ENCODE results near the gene BCL2L2. TPM values are rescaled to one million over a fixed set of nuclear protein-coding genes. Genes with fewer than 3 reads are reported as not detected.

BCL2L2 gene
- total RNA-seq, 1 experiment from 2014 or later = 17.4 TPM

DNA sequence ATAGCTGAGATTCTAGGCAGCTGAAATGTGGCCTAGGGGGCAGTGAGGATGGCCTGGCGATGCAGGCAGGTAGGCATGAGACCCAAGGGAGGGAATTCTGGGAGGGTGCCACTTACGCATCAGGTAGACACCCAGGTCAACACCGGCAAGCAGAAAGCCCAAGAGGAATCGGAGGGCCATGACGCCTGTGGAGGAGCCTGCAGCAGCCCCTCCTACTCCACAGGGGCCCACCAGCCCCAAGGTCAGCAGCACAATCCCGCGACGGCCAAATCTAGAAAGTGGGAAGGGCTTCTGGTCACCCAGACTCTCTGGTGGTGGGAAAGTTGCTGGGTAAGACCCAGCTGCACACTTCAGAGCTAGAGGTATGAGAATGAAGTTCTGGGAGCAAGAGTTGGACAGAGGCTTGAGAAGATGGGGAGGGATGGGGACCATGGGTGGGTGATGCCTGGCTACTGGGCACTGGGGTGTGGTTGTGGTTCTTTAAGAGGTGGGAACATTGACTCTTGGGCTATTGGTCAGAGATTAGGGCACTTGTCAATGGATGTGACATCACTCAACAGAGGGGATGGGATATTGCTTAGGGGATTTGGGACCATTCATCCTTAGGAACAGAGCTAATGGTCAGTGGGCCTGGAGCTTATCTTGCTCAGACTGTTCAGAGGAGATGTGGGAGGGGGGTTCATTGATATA lies 42.7 kb downstream of the BCL2L2 start:
- H3K27me3 ChIP-seq (replicated peaks) = peaks cover 35% of the 10 kb centered on the region
- H3K27ac ChIP-seq = no peak overlapping the region
- peaks cover 11% of the 10 kb centered on the region for H3K4me1 ChIP-seq (replicated peaks)
- H3K4me3 ChIP-seq = no peak overlapping the region
- no peak for DNase-seq (ENCODE audit: low read depth in 1 of 2, low spot score in 2 of 2)
- no peaks in the 10 kb centered on the region for H3K36me3 ChIP-seq
- no peaks in the 10 kb centered on the region for H3K9me3 ChIP-seq (replicated peaks)

- peaks cover 42% of the 10 kb centered on the region for H3K27me3 ChIP-seq (replicated peaks)
- no peak overlapping the region for H3K27ac ChIP-seq
- H3K4me1 ChIP-seq (replicated peaks) = peaks cover 11% of the 10 kb centered on the region
- peak overlapping the region; percentile 33 for H3K4me3 ChIP-seq
- DNase-seq (ENCODE audit: low read depth in 1 of 2, low spot score in 2 of 2) = no peak
- H3K9me3 ChIP-seq (replicated peaks) = no peaks in the 10 kb centered on the region
- H3K36me3 ChIP-seq = no peaks in the 10 kb centered on the region
Observed at GRCh38 chr14:23351681-23352505, 45.3 kb downstream of the BCL2L2 start.

DNA sequence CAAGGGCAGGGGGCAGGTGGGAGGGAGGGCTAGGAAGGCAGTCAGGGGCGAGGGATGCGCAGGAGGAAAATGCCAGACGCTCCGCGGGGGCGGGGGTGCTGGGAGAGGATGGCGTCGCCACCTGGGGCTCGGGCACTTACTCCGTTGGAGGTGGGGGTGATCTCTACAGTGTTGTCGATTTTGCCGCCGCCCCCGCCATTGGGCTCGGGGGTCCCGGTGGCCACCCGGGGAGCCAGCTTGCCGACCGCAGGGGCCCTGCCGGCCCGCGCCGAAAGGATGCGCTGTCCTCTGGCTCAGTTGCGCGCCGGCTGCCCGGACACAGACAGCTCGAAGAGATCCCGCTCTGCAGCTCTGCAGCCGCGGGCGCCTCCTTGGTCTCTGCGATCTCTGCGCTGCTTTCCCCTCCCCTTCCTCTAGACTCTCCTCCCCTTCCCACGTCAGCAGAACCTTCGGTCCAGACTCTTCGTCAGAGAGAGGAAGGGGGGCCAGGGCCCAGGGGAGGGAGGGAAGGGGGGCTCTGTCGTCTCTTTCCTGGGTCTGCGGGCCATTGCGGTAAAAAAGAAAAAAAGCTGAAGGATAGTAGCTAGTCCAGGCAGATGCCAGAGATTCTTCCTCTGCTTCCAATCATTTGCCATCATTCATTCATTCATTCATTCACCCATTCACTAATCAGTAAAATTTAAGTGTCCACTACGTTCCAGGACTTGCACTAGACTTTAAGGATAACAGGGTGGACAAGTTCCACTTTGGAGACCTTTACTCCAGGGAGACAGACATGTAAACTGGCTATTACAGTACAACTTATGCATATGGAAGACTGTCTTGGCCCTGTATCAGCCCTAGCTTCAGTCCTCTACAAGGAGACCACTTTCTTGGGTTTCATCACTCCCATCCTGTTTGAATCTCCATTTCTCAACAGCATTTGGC lies 46.1 kb downstream of the BCL2L2 start, which contains the start of gene SLC22A17:
SLC22A17 (minus strand) TSS at position 382 of the 927 bp plus-strand sequence.
- H3K27ac ChIP-seq = no peak within 1 kb of the TSS
- DNase-seq (ENCODE audit: low read depth in 1 of 2, low spot score in 2 of 2) = peak; percentile 21 to 63
- peak within 1 kb of the TSS; percentile 33 for H3K4me3 ChIP-seq
- peaks cover 50% of the 10 kb centered on the region for H3K27me3 ChIP-seq (replicated peaks)
- H3K4me1 ChIP-seq (replicated peaks) = peaks cover 11% of the 10 kb centered on the region
- no peaks in the 10 kb centered on the region for H3K9me3 ChIP-seq (replicated peaks)
- H3K36me3 ChIP-seq = no peaks in the 10 kb centered on the region

- Histone ChIP-seq H3K4me3 (no peak overlapping the region), H3K36me3 (no peaks in the 10 kb centered on the region), H3K4me1 (replicated peaks) (peaks cover 11% of the 10 kb centered on the region), H3K27ac (no peak overlapping the region), H3K27me3 (replicated peaks) (peaks cover 54% of the 10 kb centered on the region), H3K9me3 (replicated peaks) (no peaks in the 10 kb centered on the region)
- DNase-seq (ENCODE audit: low read depth in 1 of 2, low spot score in 2 of 2) = no peak
Observed at GRCh38 chr14:23353433-23353780, 46.8 kb downstream of the BCL2L2 start.

GRCh38 chr14:23354990-23355389 lies 48.4 kb downstream of the BCL2L2 start:
- peaks cover 54% of the 10 kb centered on the region for H3K27me3 ChIP-seq (replicated peaks)
- no peak for DNase-seq (ENCODE audit: low read depth in 1 of 2, low spot score in 2 of 2)
- no peak overlapping the region for H3K27ac ChIP-seq
- H3K4me3 ChIP-seq = no peak overlapping the region
- peaks cover 11% of the 10 kb centered on the region for H3K4me1 ChIP-seq (replicated peaks)
- no peaks in the 10 kb centered on the region for H3K9me3 ChIP-seq (replicated peaks)
- H3K36me3 ChIP-seq = no peaks in the 10 kb centered on the region

GRCh38 chr14:23355871-23356435 lies 49.3 kb downstream of the BCL2L2 start:
- Histone ChIP-seq H3K36me3 (no peaks in the 10 kb centered on the region), H3K9me3 (replicated peaks) (no peaks in the 10 kb centered on the region), H3K4me1 (replicated peaks) (peaks cover 11% of the 10 kb centered on the region), H3K27me3 (replicated peaks) (peaks cover 54% of the 10 kb centered on the region), H3K27ac (no peak overlapping the region), H3K4me3 (no peak overlapping the region)
- no peak for DNase-seq (ENCODE audit: low read depth in 1 of 2, low spot score in 2 of 2)

DNA sequence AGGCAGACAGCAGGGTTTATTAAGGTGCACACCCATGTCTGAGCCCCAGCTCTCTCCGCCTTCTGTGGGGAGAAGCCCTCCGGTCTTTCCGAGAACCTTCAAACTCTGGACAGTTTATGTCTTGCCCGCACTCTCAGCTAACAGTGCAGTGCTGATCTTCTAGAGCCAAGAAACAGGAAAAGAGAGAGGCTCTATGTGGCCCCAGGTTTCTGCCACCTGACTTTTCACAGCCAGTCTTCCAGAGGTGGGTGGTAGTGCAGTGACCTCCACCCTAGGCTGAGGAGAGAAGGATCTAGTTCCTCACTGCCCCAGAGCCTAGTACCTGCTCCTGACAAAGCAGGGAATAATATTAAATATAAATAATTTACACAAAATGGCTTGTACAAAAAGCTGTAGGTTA lies 50.0 kb downstream of the BCL2L2 start:
- Histone ChIP-seq H3K27me3 (replicated peaks) (peaks cover 52% of the 10 kb centered on the region), H3K36me3 (no peaks in the 10 kb centered on the region), H3K4me1 (replicated peaks) (peaks cover 11% of the 10 kb centered on the region), H3K4me3 (no peak overlapping the region), H3K9me3 (replicated peaks) (no peaks in the 10 kb centered on the region), H3K27ac (no peak overlapping the region)
- DNase-seq (ENCODE audit: low read depth in 1 of 2, low spot score in 2 of 2) = no peak

GRCh38 chr14:23357261-23357660 lies 50.6 kb downstream of the BCL2L2 start:
- Histone ChIP-seq H3K9me3 (replicated peaks) (no peaks in the 10 kb centered on the region), H3K36me3 (no peaks in the 10 kb centered on the region), H3K27ac (no peak overlapping the region), H3K4me3 (no peak overlapping the region), H3K4me1 (replicated peaks) (peaks cover 6% of the 10 kb centered on the region), H3K27me3 (replicated peaks) (peaks cover 52% of the 10 kb centered on the region)
- DNase-seq (ENCODE audit: low read depth in 1 of 2, low spot score in 2 of 2) = no peak

GRCh38 chr14:23358042-23358441 lies 51.4 kb downstream of the BCL2L2 start:
- Histone ChIP-seq H3K9me3 (replicated peaks) (no peaks in the 10 kb centered on the region), H3K27me3 (replicated peaks) (peaks cover 47% of the 10 kb centered on the region), H3K4me3 (no peak overlapping the region), H3K27ac (no peak overlapping the region), H3K36me3 (no peaks in the 10 kb centered on the region), H3K4me1 (replicated peaks) (no peaks in the 10 kb centered on the region)
- DNase-seq (ENCODE audit: low read depth in 1 of 2, low spot score in 2 of 2) = no peak

- no peaks in the 10 kb centered on the region for H3K4me1 ChIP-seq (replicated peaks)
- no peaks in the 10 kb centered on the region for H3K9me3 ChIP-seq (replicated peaks)
- H3K27me3 ChIP-seq (replicated peaks) = peaks cover 48% of the 10 kb centered on the region
- no peak for DNase-seq (ENCODE audit: low read depth in 1 of 2, low spot score in 2 of 2)
- no peak overlapping the region for H3K4me3 ChIP-seq
- H3K36me3 ChIP-seq = no peaks in the 10 kb centered on the region
- no peak overlapping the region for H3K27ac ChIP-seq
Observed at GRCh38 chr14:23358553-23359166, 52.0 kb downstream of the BCL2L2 start.

DNA sequence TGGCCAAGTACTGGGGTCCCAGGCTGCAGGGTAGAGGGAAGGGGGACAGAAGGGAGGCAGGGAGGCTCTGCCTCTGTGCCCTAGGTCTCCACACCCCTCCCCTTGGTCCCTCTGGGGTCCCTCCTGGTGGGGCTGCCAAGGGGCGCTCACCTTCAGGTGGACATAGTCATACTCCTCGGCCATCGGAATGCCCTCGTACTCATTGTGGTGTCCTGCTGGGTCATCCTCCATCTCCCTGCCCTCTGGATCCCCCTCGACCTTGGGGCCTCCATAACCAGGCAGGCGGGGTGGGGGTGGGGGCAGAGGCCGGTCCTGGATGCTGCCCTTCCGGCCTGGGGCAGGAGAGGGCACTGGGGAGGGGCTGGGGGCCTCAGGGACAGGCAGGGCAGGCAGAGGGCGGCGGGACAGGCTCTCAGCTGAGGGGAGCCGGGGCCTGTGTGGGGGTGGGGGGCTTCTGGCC lies 52.6 kb downstream of the BCL2L2 start:
- no peak for DNase-seq (ENCODE audit: low read depth in 1 of 2, low spot score in 2 of 2)
- Histone ChIP-seq H3K9me3 (replicated peaks) (no peaks in the 10 kb centered on the region), H3K36me3 (no peaks in the 10 kb centered on the region), H3K4me1 (replicated peaks) (no peaks in the 10 kb centered on the region), H3K27me3 (replicated peaks) (peaks cover 44% of the 10 kb centered on the region), H3K4me3 (no peak overlapping the region), H3K27ac (no peak overlapping the region)

DNA sequence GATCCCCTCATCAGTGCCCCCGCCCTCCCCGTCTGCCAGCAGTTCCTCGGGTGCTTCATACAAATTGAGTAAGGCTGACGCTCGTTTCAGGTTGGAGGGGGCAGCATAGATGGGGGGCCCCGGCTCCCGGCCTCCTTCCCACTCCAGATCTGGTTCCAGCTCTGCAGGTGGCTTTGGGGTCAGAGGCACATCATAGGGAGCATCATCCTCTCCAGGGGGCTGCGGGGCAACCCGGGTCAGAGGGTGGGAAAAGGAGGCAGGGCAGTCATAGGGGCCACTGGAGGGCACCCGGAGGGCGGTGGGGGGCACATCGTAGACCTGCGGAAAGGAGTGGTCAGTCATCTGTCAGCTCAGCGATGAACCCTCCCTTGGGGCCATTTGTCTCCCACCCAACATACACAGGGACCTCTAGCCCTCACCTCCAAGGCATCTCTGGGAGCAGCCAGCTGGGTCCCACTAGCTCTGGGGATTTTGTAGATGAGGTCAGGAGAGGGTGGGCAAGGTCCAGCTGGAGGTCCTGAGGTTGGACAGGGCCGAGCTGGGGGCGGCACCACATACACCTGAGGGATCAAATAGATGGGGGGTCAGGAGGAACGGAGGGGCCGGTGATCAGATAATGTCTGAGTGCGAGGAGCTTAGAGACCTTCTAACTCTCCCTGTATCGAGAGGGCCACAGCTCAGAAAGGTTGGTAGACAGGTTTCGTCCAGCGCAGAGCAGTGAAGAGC lies 53.3 kb downstream of the BCL2L2 start:
- H3K27ac ChIP-seq = no peak overlapping the region
- no peak overlapping the region for H3K4me3 ChIP-seq
- no peak for DNase-seq (ENCODE audit: low read depth in 1 of 2, low spot score in 2 of 2)
- peaks cover 44% of the 10 kb centered on the region for H3K27me3 ChIP-seq (replicated peaks)
- no peaks in the 10 kb centered on the region for H3K4me1 ChIP-seq (replicated peaks)
- no peaks in the 10 kb centered on the region for H3K9me3 ChIP-seq (replicated peaks)
- H3K36me3 ChIP-seq = no peaks in the 10 kb centered on the region

All from SJSA1 (cell line).